BLaER1 treated with 17β-estradiol and CSF1 and Interleukin-3, amounts not matched to agents 10 nM and 100 nM (cell line): Measurements from ENCODE around the gene SLC25A12.
"Not testable (repeated sequence)": the region's sequence is repeated elsewhere in the genome, so short reads cannot be mapped to it uniquely, and the experiment has no call there.

Source experiments
- H3K27ac ChIP-seq, 11 experiments: shearing (Covaris generic); formaldehyde crosslinking; 2 replicates each; pipeline ENCODE4 v1.8.1; 2022
- H3K27me3 ChIP-seq, 11 experiments: shearing (Covaris generic); formaldehyde crosslinking; 2 replicates each; pipeline ENCODE4 v1.8.1; 2022
- H3K36me3 ChIP-seq, 11 experiments: shearing (Covaris generic); formaldehyde crosslinking; 2 replicates each; pipeline ENCODE4 v1.8.1; 2022
- H3K4me1 ChIP-seq, 10 experiments: shearing (Covaris generic); formaldehyde crosslinking; 2 replicates each; pipeline ENCODE4 v1.8.1; 2022
- H3K4me2 ChIP-seq, 11 experiments: shearing (Covaris generic); formaldehyde crosslinking; 2 replicates each; pipeline ENCODE4 v1.8.1; 2022
- H3K4me3 ChIP-seq, 10 experiments: shearing (Covaris generic); formaldehyde crosslinking; 2 replicates each; pipeline ENCODE4 v1.8.1; 2022
- H3K9ac ChIP-seq, 11 experiments: shearing (Covaris generic); formaldehyde crosslinking; 2 replicates each; pipeline ENCODE4 v1.8.1; 2022
- H3K9me3 ChIP-seq, 11 experiments: shearing (Covaris generic); formaldehyde crosslinking; replicated peaks in 1 of 11; 2 replicates each; pipeline ENCODE4 v1.8.1; 2022
- H4K20me1 ChIP-seq, 11 experiments: shearing (Covaris generic); formaldehyde crosslinking; 2 replicates each; pipeline ENCODE4 v1.8.1; 2022
- Cebpa-rat ChIP-seq, 11 experiments: shearing (Covaris generic); IDR thresholded peaks; 2 replicates each; pipeline ENCODE4 v1.8.1; 2022

The SLC25A12 gene

DNA sequence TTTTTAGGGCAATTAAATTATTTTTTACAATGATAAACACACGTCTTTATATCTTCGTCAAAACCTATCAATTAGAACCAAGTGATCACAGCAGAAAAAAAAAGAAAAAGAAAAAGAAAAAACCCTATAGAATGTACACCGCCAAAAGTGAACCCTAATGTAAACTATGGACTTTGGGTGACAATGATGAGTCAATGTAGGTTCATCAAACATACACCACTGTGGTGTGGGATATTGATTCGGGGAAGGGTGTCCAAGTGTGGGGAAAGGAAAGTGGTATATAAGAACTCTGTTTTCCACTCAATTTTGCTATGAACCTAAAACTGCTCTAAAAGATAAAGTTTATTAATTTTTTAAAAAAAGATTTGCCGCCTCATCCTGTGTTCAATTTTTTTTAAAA is 121.7 kb downstream of the SLC25A12 start:
- TF ChIP-seq Cebpa-rat (IDR thresholded peaks at IDR 0.05): no peak
- Histone ChIP-seq H3K9ac (no peak overlapping the region), H4K20me1 (no peaks in the 10 kb centered on the region), H3K27ac (no peak overlapping the region), H3K36me3 (peaks cover 0 to 10% (median 4%) of the 10 kb centered on the region in 11 experiments; a peak in 7 of 22 replicates), H3K4me2 (no peak overlapping the region), H3K27me3 (no peaks in the 10 kb centered on the region), H3K4me1 (no peaks in the 10 kb centered on the region), H3K9me3 (peaks cover 43 to 58% (median 50%) of the 10 kb centered on the region in 11 experiments), H3K4me3 (no peak overlapping the region)

DNA sequence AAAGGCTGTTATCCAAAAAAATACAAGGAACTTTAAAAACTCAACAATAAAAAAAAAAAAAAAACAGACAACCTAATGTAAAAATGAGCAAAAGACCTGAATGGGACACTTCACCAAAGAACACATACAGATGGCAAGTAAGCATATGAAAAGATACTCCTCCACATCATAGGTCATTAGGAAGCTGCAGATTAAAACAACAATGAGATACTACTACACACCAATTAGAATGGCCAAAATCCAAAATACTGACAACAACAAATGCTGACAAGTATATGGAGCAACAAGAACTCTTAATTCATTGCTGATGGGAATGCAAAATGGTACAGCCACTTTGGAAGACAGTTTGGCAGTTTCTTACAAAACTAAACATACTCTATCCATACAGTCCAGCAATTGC is 122.6 kb downstream of the SLC25A12 start:
- TF ChIP-seq Cebpa-rat (IDR thresholded peaks at IDR 0.05): no peak
- H3K4me1 ChIP-seq: no peaks in the 10 kb centered on the region
- no peak overlapping the region for H3K9ac ChIP-seq
- peaks cover 38 to 50% (median 44%) of the 10 kb centered on the region in 11 experiments for H3K9me3 ChIP-seq
- no peaks in the 10 kb centered on the region for H3K27me3 ChIP-seq
- H3K4me3 ChIP-seq: no peak overlapping the region
- no peak overlapping the region for H3K4me2 ChIP-seq
- H4K20me1 ChIP-seq: no peaks in the 10 kb centered on the region
- peaks cover 0 to 7% (median 4%) of the 10 kb centered on the region in 11 experiments; a peak in 5 of 22 replicates for H3K36me3 ChIP-seq
- H3K27ac ChIP-seq: no peak overlapping the region

DNA sequence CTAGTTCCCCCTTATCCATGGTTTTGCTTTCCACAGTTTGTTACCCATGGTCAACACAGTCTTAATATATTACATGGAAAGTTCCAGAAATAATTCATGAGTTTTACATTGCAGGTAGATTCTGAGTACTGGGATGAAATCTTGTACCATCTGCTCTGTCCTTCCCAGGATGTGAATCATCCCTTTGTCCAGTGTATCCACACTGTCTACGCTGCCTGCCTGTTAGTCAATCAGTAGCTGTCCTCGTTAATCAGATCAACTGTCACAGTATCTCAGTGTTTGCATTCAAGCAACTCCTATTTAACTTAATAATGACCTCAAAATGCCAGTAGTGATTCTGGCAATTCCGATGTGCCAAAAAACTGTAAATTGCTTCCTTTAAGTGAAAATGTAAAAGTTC is 130.4 kb downstream of the SLC25A12 start:
- no peak overlapping the region for H3K4me2 ChIP-seq

DNA sequence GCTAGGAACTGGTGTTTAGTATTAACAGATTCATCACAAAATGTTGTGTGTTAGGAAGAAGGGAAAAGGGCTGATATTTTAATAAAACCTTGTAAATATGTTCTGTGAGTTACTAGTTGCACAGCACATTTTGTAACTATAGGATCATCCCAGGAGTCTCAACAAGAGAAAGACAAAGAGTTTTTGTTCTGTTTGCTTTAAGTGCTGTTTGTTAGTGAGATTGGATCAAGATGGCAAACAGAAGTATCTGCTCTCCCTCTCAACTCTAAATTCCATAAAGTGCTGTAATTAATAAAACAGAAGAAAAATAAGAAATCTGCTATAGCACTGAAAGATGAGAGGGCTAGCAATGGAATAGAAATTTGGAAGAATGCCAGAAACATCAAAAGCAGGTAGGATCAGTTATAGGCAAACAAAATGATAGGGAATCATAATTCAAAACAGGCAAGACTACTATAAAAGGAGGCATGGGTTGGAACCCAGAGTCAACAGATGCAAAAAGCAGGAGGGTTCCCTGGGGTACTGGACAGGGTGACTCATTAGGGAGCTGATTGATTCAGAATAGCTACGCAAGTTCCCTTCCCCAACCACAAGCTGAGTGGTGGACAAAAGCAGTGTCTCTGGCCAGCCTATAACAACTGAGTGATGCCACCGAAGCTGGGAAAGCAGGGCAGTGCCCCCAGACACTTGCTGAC is 131.0 kb downstream of the SLC25A12 start:
- no peak for TF ChIP-seq Cebpa-rat (IDR thresholded peaks at IDR 0.05)
- Histone ChIP-seq H3K4me1 (peaks cover 0 to 5% (median 0%) of the 10 kb centered on the region in 10 experiments; a peak in 3 of 20 replicates), H3K36me3 (peaks cover 25 to 67% (median 36%) of the 10 kb centered on the region in 11 experiments), H3K27ac (no peak overlapping the region), H3K27me3 (no peaks in the 10 kb centered on the region), H3K4me2 (no peak overlapping the region), H3K9ac (no peak overlapping the region), H4K20me1 (no peaks in the 10 kb centered on the region), H3K9me3 (peaks cover 0 to 9% (median 3%) of the 10 kb centered on the region in 11 experiments; a peak in 3 of 22 replicates), H3K4me3 (no peak overlapping the region)

More for the DNA sequence above, 130.4 kb downstream of the SLC25A12 start:
- Histone ChIP-seq H3K4me3 (no peak overlapping the region), H3K9ac (no peak overlapping the region), H3K27me3 (no peaks in the 10 kb centered on the region), H3K9me3 (peaks cover 0 to 9% (median under 1%) of the 10 kb centered on the region in 11 experiments; a peak in 3 of 22 replicates), H3K4me1 (peaks cover 0 to 5% (median 0%) of the 10 kb centered on the region in 10 experiments; a peak in 3 of 20 replicates), H3K27ac (no peak overlapping the region), H3K36me3 (peaks cover 24 to 61% (median 33%) of the 10 kb centered on the region in 11 experiments), H4K20me1 (no peaks in the 10 kb centered on the region)
- no peak for TF ChIP-seq Cebpa-rat (IDR thresholded peaks at IDR 0.05)

DNA sequence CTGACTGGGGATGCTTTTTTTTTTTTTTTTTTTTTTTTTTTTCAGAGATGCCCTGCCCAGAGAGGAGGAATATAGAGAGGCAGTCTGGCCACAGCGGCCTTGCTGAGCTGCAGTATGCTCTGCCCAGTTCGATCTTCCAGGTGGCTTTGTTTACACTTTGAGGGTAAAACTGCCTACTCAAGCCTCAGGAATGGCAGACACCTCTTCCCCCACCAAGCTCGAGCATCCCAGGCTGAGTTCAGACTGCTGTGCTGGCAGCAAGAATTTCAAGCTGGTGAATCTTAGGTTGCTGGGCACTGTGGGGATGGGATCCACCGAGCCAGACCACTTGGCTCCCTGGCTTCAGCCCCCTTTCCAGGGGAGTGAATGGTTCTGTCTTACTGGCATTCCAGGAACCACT is 132.9 kb downstream of the SLC25A12 start:
- peaks cover 25 to 66% (median 37%) of the 10 kb centered on the region in 11 experiments for H3K36me3 ChIP-seq
- H4K20me1 ChIP-seq, H3K4me3 ChIP-seq, H3K4me2 ChIP-seq, H3K4me1 ChIP-seq, H3K9ac ChIP-seq, H3K27me3 ChIP-seq, H3K27ac ChIP-seq: not testable (repeated sequence)
- peaks cover 0 to 13% (median 3%) of the 10 kb centered on the region in 11 experiments; a peak in 3 of 22 replicates for H3K9me3 ChIP-seq

DNA sequence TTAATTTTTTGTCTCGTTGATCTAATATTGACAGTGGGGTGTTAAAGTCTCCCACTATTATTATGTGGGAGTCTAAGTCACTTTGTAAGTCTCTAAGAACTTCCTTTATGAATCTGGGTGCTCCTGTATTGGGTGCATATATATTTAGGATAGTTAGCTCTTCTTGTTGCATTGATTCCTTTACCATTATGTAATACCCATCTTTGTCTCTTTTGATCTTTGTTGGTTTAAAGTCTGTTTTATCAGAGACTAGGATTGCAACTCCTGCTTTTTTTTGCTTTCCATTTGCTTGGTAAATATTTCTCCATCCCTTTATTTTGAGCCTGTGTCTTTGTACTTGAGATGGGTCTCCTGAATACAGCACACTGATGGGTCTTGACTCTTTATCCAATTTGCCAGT is 135.3 kb downstream of the SLC25A12 start:
- H4K20me1 ChIP-seq, H3K4me1 ChIP-seq, H3K4me2 ChIP-seq, H3K4me3 ChIP-seq, H3K27me3 ChIP-seq, H3K9ac ChIP-seq, H3K27ac ChIP-seq: not testable (repeated sequence)
- peaks cover 0 to 33% (median 6%) of the 10 kb centered on the region in 11 experiments; a peak in 11 of 22 replicates for H3K9me3 ChIP-seq
- H3K36me3 ChIP-seq: peaks cover 30 to 71% (median 45%) of the 10 kb centered on the region in 11 experiments

DNA sequence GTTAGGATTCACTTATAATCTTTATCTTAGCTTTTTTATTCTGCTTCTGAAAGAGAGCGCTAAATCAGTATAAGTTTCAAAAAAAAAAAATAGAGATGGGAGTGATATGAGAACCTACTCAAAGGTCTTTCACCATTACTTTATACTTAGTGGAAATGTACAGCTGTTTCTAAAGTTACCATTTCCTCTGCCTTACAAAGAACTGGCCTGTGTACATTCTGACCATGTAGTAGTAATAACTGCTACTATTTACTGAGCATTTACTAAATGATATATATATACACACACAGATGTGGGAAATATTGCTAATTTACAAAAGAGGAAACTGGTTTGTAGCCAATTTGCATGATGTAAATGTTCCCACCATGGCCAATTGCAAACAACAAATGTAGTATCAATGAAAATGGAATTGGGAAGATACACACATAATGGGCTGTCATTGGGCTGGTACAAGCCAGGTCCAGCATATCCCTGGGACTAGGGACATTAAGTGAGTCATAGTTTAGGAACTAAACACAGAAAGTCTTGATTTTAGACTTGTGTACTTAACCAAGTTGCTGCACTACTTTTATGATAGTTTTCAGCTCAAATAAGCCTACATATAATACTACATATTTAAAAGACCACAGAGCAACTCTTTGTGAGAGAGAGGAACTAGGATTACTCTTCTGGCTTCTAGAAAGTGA is 139.6 kb downstream of the SLC25A12 start:
- H3K27me3 ChIP-seq: no peaks in the 10 kb centered on the region
- peaks cover 0 to 33% (median 6%) of the 10 kb centered on the region in 11 experiments; a peak in 10 of 22 replicates for H3K9me3 ChIP-seq
- H3K4me3 ChIP-seq: no peak overlapping the region
- peaks cover 46 to 71% (median 60%) of the 10 kb centered on the region in 11 experiments for H3K36me3 ChIP-seq
- H4K20me1 ChIP-seq: no peaks in the 10 kb centered on the region
- no peak overlapping the region for H3K27ac ChIP-seq
- H3K9ac ChIP-seq: no peak overlapping the region
- no peaks in the 10 kb centered on the region for H3K4me1 ChIP-seq
- no peak overlapping the region for H3K4me2 ChIP-seq
- TF ChIP-seq Cebpa-rat (IDR thresholded peaks at IDR 0.05): no peak

DNA sequence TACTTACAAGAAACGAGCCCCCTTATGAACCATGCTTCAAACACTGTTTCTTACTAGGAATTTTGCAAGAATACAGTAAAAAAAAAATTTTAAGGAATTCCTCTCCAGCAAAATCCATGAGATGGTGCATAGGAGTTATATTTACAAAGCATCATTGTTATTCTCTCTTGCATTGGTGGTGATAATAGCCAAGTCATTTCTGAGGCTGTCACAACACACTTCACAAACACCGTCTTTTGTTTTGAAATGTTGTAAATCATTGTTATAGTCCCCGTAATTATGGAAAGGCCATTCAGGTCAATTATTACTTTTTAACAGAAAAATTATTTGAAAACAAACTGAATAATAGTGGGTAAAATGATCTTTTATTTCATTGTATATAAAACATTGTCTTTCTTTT is 146.7 kb downstream of the SLC25A12 start:
- no peak overlapping the region for H3K4me2 ChIP-seq
- H3K9me3 ChIP-seq: no peaks in the 10 kb centered on the region
- H3K27me3 ChIP-seq: no peaks in the 10 kb centered on the region
- no peak overlapping the region for H3K4me3 ChIP-seq
- peaks cover 0 to 15% (median 12%) of the 10 kb centered on the region in 10 experiments; a peak in 16 of 20 replicates for H3K4me1 ChIP-seq
- H3K36me3 ChIP-seq: peaks cover 71 to 97% (median 91%) of the 10 kb centered on the region in 11 experiments
- no peak overlapping the region for H3K9ac ChIP-seq
- no peak for TF ChIP-seq Cebpa-rat (IDR thresholded peaks at IDR 0.05)
- H4K20me1 ChIP-seq: peaks cover 0 to 12% (median 5%) of the 10 kb centered on the region in 11 experiments; a peak in 9 of 22 replicates
- no peak overlapping the region for H3K27ac ChIP-seq

DNA sequence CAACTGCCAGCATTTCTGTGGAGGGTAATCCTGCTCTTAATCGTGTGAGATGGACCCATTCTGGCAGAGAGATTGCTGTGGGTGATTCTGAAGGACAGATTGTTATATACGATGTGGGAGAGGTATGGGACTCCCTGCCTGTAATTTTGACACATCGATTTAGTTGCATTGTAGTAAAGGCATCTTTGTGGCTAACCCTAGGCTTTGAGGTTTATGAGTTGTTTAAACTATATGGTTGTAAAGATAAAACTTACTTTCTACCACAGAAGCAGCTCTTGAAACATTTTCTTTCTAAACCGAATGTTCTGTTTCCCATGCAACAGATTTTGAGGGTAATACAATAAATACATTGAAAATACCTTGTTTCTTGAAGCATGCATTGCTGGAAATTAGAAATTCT is 148.2 kb downstream of the SLC25A12 start:
- Histone ChIP-seq H3K27ac (no peak overlapping the region), H3K9me3 (0 out of 22 replicates have a peak, but pooled peaks cover 0 to 6% (median 0%) of the 10 kb centered on the region in 11 experiments), H3K4me3 (no peak overlapping the region), H3K27me3 (no peaks in the 10 kb centered on the region), H4K20me1 (peaks cover 0 to 24% (median 8%) of the 10 kb centered on the region in 11 experiments; a peak in 9 of 22 replicates), H3K4me1 (peaks cover 4 to 25% (median 15%) of the 10 kb centered on the region in 10 experiments; a peak in 17 of 20 replicates), H3K9ac (no peak overlapping the region), H3K4me2 (no peak overlapping the region), H3K36me3 (peaks cover 67 to 97% (median 90%) of the 10 kb centered on the region in 11 experiments)
- no peak for TF ChIP-seq Cebpa-rat (IDR thresholded peaks at IDR 0.05)
